GM12891 (cell line): Measurements from ENCODE around the gene WDR82.

Experiments
- POLR2A ChIP-seq: IDR thresholded peaks from 2 replicates; pipeline ENCODE4 v1.6.1; 2011; ENCODE audit warnings: low read depth, low read length, control low read depth
- POLR2AphosphoS5 ChIP-seq: IDR thresholded peaks from 2 replicates; pipeline ENCODE4 v1.6.1; 2011; ENCODE audit warnings: low read depth, low read length, control low read depth

DNA sequence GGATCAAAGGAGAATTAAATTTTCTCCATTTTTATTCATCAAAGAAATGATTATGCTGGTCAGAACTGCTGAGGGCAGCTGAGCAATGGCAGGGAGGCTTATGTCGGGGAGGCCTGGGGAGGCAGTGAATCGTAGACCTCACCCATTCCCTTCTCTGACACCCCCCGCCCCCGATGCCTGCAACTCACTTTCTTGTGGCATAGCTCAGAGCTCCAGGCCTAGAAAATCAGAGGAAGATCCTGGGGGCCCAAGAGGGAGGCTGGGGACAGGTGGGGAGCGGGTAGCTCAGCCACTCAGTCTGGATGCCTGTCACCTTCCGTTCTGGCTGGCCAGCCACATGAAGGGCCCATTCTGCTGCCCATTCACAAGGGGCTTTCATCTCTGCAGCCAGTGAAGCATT lies 36.6 kb upstream of the WDR82 start:
- no peak for TF ChIP-seq POLR2A
- no peak for TF ChIP-seq POLR2AphosphoS5
